ENCODE measurements around the gene THAP2.

Gene THAP2

DNA sequence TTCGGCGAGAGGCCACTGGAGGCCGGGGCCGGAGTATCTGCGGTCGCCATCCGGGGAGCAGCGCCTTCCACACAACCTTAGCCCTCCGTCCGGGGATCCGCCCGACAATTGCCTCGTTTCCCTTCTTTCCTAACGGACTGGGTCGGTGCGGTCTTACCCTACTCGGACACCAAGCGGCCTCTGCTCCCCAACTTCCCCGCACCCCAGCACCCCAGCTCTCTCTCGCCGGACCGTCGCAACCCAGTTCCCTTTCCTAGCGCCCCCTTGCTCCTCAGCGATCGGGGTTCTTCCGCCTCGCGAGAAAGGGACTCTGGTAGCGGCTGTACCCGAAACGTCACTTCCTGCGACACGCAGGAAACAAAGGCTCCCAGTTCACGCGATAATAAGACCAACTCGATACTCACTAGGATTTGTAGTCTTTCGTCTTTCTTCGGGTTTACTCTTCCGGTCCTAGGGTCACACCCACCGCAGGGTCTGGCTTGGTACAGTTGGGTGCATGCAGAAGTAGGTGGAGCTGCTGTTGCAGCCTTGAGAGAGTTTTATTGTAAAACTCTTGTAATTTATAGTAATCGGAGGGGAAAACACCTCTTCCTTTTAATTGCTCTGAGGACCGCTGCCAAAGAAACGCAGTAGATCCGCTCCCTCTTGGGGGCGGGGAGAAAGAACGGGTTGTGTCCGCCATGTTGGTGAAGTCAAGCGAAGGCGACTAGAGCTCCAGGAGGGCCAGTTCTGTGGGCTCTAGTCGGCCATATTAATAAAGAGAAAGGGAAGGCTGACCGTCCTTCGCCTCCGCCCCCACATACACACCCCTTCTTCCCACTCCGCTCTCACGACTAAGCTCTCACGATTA, at the start of gene THAP2, which contains the start of gene ZFC3H1:
TSS of gene THAP2 (plus strand) at position 741 of the 850 bp plus-strand sequence. CDS start 209 bp downstream, outside the sequence.
TSS of gene ZFC3H1 (minus strand) at position 288 of the 850 bp plus-strand sequence. CDS start at position 50, 238 bp downstream.
- peak; percentile 73 to 82 for DNase-seq (ENCODE audit: low read depth in 2 of 2)

DNA sequence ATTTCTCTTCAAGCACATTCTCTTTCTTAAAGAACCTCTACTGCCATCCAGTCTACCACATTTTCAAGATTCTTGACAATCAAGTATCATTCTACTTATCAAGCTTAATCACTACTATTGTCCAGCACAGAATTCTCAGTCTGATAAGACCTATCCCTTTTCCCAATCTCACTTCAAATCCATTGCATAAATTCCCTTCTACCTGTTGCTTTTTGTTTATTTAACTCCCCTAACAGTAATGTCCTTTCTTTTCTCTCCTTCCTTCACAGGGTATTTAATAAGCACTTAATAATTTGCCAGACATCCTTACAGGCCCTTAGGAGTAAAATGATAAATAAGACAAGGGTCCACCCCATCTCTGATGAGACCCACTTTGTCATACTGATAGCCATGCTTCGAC, 42.2 kb upstream of the THAP2 start:
- DNase-seq (ENCODE audit: low read depth in 2 of 2): no peak

DNA sequence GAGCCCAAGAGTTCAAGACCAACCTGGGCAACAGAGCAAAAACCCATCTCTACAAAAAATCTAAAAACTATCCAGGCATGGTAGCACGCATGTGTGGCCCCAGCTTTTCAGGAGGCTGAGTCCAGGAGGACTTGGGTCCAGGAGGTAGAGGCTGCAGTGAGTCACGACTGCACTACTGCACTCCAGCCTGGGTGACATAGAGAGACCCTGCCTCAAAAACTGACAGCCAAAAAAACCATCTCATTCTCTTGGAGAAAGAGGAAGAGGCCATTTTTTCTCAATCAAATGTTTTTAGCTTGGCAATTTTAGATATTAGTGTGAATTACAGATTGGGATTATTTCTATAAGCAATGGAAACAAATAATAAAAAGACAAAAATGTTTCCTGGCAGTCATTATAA, 38.6 kb upstream of the THAP2 start:
- DNase-seq (ENCODE audit: low read depth in 2 of 2): no peak

DNA sequence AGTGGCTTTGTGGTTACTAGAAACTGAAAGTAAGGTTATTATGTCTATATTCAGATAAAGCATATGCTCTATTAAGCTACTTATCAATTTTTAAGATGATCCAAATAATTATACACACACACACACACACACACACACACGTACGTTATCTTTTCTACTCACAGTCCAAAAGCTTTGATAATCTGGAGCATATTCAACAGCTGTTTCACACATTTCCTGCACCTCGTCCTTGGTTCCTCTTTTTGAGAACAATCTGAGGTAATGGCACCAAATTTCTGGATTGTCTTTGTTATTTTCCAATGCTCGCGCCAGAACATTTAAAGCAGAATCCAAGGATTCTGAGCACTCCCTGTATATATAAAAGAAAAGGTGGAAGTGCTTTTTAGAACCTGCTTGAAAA, 38.0 kb upstream of the THAP2 start:
- DNase-seq (ENCODE audit: low read depth in 2 of 2): no peak

DNA sequence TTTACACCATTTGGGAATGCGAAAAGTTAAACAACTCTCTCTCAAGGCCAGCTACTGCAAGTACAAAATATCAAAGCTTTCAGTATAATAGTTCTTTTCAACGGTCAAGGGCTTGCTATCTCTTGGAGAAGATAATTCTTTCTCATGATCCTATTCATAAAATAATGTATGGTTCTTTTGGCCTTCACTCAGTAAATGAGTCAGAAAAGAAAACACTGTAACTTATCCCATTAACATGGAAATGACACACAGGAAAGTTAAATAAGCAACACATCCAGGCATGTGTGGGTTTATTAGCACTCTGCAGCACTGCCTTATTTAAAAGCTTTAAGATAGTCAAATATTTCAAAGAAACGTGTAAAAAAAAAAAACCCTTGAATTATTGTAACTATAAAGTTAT, 37.3 kb upstream of the THAP2 start:
- DNase-seq (ENCODE audit: low read depth in 2 of 2): no peak

DNA sequence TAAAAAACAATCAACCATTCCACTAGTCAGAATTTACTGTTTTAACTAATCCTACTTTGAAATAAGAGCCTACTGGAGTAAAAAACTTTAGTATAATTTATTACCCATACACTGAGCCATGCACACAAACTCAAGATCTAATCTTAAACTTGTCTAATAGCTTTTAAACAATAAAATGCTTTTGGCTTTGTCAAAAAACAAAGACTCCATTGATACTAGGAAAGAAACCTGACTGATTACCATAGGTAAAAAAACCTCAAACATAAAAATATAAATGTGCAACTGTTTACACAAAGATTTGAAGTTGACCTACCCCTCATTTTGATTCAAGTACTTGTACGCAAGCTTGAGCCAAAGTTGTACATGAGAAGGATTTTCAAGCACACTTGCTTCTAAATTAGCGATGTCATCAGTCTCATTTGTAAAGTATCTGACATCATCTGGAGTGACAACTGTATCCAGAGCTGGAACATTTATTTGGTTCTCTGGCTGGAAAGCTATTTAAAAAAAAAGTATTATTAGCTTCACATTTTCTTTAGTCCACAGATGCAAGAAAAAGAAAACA, 36.6 kb upstream of the THAP2 start:
- DNase-seq (ENCODE audit: low read depth in 2 of 2): no peak

DNA sequence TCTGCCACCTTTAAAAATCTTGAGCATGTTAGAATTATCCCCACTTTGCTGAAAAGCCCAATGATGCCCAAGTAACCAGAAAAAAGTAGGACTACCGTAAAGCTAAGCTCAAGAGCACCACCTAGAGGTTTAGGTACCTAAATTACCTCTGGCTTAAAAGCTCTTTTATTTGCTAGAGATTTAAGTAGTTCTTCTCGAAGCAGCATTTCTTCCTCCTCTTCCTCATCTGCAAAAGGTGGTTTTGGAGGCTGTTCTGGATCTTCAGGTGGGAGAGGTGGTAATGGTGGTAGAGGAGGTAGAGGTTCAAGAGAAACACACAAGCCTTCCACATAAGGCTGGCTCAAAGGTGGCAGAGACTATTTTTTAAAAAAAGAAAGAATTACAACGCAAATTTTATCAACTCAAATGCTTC, 27.4 kb upstream of the THAP2 start:
- DNase-seq (ENCODE audit: low read depth in 2 of 2): no peak

DNA sequence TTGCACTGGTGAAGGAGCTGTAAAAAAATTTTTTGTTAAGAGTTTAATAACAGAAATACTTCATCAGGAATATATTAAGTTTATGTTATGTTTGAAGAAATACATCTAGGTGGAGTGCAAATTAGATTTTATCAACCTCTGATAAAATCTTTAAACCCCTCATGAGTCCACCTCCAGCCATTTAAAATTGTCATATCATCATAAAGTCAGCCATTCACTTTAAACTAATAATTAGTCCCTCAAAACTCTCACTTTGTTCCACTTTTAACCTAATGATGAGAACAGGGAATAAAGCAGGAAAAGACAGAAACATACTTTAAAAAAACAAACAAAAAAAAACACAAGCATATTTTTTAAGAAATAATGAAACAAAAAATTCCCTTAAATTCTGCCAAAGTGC, 25.6 kb upstream of the THAP2 start:
- no peak for DNase-seq (ENCODE audit: low read depth in 2 of 2)

DNA sequence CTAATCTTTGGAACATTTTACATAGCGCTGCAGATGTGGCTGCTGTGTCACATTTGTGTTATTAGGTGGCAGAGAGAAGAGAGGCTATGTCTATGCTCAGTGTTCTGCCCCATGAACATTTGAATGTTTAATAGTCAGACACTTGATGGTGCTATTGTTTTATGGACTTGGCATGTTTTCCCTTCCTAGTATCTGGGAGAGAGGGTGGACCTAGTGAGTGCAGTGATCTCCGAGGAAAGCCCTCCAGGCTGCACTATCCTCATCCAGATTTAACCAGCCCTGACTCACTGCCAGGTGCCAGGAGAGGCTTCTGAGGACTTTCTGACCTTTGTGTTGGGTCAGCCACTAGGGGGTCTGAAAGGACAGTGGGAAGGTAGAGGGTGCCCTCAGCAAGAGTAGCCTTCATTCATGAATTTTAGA, 24.8 kb upstream of the THAP2 start:
- no peak for DNase-seq (ENCODE audit: low read depth in 2 of 2)

DNA sequence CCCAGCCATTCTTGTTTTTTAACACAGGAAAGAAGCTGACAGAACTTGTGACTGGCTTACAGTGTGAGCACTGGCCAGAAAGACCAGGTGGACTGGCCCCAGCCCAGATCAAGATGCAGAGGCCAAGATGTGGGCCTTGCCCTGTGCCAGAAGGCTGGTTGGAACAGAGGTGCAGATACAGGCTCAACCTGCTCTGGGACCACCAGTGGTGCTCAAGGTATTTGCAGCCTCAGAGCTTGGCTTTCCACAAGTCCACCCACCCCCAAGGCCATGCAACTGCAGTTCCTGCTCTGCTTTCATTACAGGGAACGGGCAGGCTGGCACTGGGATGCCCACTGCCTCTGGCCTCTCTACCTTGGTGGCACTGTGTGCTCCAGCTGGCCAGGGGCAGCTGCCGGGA, 23.8 kb upstream of the THAP2 start:
- DNase-seq (ENCODE audit: low read depth in 2 of 2): no peak

DNA sequence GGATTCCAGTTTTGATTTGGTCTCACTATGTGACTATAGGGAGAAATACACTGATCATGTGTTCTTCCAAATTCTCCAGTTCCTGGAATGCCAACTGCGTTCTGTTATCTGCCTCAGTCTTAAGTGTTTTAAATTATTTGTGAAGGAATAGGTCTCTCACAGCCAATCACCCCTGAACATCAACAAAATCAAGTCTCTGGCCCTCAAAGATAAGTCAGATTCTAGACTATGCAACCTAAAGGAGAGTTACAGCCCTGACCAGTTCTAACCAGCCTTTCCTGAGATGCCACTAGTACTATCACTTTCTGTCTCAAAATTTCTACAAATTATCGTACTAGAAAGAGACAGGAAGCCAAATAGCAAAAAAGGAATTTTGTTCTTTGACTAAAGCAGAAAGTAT, 22.7 kb upstream of the THAP2 start:
- no peak for DNase-seq (ENCODE audit: low read depth in 2 of 2)

DNA sequence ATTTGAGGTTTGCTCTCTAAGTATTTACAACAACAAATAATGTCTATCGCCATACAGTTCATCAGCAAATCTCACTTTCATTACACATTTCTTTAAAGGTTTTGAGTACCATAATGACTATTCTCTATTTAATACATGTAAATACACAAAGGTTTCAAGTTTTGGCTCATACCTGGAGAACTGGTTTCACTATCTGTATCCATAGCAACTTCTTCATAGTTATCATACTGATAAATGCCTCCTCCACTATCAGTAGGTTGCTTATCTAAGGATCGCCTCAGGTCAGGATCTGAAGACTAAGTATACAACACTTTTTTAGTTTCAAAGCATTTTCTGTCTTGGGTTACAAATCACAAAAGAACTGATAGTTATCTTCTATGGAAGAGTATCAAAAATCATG, 21.8 kb upstream of the THAP2 start:
- no peak for DNase-seq (ENCODE audit: low read depth in 2 of 2)

DNA sequence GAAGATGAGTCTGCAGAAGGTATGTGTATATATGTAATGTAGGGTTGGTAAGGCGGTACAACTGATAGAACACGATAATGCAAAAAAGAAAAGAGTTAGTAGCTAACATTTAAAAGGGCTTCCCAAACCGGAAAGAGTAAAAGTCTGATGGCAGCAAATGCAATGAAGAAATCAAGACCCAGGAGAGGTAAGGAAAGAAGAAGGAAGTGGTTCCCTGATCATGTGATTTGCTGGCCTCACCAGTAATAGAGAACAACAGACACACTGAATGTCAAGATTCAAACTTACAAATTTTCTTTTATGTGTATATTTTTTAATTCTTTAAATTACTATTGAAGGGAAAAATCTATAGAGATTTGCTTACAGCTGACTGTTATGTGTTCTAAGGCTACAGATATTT, 18.8 kb upstream of the THAP2 start:
- no peak for DNase-seq (ENCODE audit: low read depth in 2 of 2)

DNA sequence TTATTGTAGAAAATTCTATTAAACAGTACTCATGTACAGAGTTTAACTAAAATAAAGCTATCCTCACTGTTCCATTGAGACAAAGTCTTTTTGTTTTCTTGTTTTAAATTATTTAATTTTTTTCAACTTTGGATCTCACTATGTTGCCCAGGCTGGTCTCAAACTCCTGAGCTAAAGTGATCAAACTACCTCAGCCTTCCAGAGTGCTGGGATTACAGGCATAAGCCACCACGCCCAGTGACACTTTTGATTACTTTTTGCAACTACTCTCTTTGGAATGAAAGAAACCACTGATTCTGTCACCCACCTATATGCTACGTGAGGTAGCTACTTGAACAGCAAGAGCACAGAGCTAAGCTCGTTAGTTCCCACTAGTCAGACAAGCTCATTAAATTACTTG, 17.6 kb upstream of the THAP2 start:
- no peak for DNase-seq (ENCODE audit: low read depth in 2 of 2)

DNA sequence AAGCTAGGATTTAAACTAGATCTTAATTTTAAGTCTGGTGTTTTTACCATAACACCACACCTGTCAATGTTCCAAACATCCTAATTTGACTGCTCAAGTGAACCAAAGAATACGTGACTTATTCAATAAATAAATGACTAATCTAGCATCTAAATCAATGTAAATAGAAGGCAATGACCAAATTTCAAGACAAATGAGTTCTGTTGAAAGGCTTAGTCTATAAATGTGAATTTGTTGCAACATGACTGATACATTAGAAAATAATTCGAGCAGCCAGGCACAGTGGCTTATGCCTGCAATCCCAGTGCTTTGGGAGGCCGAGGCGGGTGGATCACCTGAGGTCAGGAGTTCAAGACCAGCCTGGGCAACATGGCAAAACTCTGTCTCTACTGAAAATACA, 15.6 kb upstream of the THAP2 start:
- no peak for DNase-seq (ENCODE audit: low read depth in 2 of 2)

DNA sequence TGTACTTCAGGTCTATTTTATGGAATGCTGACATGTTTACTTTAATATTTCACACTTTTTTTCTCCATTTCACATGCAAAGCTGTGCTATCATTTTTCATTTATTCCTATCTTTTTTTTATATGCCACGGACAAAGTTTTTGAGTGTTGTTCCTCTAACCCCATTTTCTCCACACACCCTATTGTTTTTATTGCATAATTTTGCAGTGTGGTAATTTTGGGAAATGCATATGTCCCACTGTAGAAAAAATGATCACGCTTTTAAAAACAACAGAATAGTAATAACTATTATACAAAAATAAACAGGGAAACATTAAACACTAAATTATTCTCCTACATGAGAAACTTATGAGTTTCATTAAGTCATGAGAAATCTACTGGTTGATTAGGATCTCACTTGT, 14.7 kb upstream of the THAP2 start:
- DNase-seq (ENCODE audit: low read depth in 2 of 2): no peak

DNA sequence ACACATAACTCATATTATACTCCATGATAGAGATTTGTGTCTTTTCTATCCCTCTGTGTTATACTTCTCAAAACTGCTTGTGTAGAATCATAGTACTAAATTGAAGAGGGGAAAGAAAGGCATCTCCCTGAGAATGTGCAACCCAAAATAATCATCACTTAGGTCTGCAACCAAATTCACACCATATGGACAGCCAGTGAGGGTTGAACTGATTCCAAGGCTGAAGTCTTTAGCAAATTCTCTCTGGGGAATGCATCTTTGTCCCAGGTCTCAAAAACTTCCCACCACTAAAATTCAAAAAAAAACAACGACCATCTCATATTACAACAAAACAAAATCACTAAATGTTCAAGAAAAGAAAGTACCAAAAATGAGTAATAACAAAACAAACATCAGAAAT, 11.4 kb upstream of the THAP2 start:
- no peak for DNase-seq (ENCODE audit: low read depth in 2 of 2)

DNA sequence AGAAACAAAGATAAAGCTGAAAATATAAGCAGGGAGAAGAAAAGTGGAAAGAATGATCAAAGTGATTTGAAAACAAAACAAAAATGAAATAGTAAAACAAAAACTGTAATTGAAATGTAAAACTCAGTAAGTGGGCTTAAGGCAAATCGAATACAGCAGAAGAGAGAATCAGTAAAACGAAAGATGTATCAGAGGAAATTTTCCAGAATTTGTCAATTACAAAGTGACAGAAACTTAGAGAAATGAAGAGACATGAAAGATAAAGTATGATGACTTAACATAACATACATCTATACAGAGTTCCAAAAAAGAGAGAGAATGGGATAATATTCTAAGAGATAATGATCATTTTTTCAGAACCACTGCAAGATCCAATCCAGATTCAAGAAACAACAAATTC, 11.0 kb upstream of the THAP2 start:
- no peak for DNase-seq (ENCODE audit: low read depth in 2 of 2)

DNA sequence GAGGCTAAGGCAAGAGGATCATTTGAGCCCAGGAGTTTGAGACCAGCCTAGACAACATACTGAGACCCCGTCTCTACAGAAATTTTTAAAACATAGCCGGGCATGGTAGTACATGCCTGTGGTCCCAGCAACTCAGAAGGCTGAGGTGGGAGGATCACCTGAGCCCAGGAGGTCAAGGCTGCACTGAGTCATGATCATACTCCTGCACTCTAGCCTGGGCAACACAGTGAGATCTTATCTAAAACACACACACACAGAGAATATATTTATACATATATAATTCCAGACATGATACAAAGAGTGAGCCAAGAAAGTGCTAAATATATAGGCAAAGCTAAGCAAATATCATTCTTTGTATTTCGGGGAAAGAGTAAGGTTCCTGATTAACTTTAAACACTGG, 9.9 kb upstream of the THAP2 start:
- no peak for DNase-seq (ENCODE audit: low read depth in 2 of 2)

DNA sequence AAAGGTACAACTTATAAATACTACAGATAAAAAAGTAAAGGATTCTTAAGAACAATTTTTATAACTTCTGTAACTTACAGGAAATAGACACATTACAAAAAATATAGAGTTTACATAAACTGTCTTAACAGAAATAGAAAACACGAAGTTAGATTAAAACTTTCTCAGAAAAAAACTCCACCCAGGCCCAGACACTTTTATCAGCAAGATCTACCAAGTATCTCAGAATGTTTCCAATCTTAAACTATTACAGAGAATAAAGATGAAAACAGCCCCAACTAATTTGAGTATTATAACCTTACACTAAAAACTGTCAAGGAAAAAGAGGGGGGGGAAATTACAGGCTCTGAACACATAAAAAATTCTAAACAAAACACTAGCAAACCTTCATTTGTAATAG, 8.6 kb upstream of the THAP2 start:
- no peak for DNase-seq (ENCODE audit: low read depth in 2 of 2)

DNA sequence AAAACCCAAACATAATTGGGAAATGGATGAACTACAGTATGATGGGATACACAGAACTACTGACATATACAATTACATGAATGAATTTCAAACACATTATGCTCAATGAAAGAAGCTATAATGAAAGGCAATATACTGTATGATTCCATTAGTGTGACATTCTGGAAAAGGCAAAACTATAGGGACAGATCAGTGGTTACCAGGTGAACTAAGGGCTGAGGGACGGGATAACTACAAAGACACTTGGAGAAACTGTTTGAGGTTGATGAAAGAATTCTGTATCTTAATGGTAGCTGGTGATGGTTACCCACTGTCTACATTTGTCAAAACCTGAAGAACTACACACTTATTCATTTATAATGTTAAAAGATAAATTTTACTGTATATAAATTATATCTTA, 8.2 kb upstream of the THAP2 start:
- DNase-seq (ENCODE audit: low read depth in 2 of 2): no peak

DNA sequence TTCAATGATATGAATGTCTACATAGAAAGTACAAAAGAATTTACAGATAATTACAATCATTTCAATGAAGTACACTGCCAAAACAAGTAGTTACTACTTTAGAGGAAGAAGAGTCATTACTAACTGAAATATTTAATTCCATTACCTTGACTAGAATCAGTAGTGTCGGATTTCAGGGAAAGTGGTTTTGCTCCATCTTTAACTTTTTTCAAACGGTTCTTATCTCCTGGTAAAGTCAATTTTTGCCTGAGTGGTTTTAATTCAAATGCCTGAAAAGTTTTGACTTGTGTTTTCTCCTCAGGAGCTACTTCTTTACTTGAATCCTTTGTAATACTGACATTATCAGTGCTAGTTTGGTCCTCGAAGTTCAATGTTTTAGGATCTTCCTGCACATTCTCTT, 7.4 kb upstream of the THAP2 start:
- no peak for DNase-seq (ENCODE audit: low read depth in 2 of 2)

DNA sequence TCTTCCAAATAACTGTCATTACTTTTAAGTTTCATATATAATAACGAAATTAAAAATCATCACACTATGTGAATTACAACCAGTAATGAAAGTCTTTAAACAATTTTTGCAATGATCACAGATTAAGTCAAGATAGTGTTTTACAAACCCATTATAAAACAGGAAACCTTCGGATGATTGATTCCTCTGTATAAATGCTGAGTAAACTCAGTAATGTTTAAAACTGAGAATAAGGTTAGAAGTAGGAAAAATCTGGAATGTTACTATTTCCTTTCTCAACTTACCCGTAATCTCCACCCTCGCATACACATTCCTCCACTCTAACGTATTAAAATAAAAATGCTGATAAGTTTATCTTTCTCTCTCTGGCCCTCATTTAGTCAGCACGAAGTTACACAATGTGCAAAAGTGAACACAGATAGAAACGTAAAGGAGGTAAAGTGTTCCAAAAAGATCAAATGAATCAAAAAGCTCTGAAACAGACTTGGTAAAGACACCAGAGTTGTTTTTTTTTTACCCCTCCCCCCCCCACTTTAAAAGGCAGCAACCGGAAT, 2.0 kb upstream of the THAP2 start:
- no peak for DNase-seq (ENCODE audit: low read depth in 2 of 2)
